ENCODE measurements around the gene SERPINB5.
"Not testable (repeated sequence)": the region's sequence is repeated elsewhere in the genome, so short reads cannot be mapped to it uniquely, and the experiment has no call there.

Gene SERPINB5, protein sequence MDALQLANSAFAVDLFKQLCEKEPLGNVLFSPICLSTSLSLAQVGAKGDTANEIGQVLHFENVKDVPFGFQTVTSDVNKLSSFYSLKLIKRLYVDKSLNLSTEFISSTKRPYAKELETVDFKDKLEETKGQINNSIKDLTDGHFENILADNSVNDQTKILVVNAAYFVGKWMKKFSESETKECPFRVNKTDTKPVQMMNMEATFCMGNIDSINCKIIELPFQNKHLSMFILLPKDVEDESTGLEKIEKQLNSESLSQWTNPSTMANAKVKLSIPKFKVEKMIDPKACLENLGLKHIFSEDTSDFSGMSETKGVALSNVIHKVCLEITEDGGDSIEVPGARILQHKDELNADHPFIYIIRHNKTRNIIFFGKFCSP

DNA sequence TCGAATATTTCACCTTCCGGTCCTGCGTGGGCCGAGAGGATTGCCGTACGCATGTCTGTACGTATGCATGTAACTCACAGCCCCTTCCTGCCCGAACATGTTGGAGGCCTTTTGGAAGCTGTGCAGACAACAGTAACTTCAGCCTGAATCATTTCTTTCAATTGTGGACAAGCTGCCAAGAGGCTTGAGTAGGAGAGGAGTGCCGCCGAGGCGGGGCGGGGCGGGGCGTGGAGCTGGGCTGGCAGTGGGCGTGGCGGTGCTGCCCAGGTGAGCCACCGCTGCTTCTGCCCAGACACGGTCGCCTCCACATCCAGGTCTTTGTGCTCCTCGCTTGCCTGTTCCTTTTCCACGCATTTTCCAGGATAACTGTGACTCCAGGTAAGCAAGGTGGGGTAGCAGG is at the start of gene SERPINB5:
TSS of gene SERPINB5 (plus strand) at position 291 of the 400 bp plus-strand sequence. CDS start 7,471 bp downstream, outside the sequence.
- no peak for DNase-seq

DNA sequence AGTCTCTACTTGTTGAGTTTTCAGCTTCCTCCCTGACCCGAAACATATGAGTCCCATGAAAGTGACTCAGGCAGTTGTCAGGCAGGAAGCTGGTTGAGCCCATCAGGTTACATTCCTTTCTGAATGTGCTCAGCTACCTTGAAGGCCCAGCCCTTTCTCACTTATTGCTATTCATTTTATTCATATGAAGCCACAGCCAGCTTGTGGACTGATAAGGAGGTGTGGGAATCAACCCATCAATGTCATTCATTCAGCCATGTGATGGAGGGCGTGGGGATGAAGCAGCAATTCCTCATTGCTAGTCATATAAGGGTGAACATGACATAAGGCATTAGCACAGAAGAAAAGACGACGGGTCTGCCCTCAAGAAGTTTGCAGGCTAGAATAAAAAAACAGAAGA is 49.2 kb upstream of the SERPINB5 start:
- DNase-seq, result no peak

DNA sequence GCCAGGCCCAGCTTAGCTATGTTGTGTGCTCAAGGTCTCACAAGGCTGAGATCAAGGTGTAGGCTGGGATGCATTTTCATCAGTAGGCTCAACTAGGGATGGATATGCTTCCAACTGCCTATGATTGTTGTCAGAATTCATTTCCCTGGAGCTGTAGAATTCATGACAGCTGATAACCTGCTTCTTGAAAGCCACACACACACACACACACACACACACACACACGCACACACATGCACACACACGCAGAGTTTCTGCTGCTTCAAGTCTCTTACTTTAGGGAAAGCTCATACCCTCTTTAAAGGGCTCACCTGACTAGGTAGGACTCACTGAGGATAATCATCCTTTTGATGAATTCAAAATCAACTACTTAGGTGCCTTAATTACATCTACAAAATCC is 46.2 kb upstream of the SERPINB5 start:
- DNase-seq, result no peak

DNA sequence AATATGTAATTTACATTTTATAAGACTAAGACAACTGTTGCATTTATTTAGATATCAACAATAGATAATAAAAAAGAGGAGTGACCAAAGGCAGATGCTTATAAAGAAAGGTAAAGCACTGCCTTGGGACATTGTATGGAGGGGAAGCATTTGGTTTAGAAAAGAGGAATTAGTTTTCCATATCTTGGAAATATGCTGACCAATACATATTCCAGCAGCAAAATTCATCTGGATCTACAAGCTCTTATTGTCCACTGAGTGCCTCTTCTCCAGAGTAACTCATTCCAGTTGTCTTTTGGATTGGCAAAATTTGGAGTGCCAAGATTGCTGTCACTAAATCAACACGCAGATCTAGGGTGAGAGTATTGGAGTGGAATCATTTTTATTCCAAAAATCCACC is 45.6 kb upstream of the SERPINB5 start:
- no peak for DNase-seq

DNA sequence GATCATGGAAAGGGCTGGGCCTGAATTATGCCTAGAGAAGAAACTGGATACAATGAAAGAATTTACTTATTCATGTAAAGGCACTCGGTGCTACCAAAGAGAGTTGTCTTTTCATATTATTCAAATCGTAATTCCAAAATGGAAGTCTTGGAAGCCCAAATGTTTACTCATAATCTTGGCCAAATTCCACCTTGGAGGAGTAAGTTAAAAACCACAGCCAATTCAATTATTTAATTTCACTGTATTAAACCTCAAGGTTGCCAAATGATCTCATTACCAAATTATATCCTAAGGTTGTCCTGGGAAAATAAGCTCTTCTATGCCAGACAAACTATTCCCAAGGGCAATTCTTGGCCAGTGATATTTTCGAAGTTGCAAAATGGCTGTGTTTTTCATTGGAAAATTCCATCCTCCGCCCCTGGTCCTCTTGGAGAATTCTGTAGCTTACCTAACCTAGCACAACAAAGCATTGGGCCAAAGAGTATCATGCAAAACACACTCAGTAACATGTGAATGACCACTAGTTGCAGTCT is 43.4 kb upstream of the SERPINB5 start:
- DNase-seq, result no peak

DNA sequence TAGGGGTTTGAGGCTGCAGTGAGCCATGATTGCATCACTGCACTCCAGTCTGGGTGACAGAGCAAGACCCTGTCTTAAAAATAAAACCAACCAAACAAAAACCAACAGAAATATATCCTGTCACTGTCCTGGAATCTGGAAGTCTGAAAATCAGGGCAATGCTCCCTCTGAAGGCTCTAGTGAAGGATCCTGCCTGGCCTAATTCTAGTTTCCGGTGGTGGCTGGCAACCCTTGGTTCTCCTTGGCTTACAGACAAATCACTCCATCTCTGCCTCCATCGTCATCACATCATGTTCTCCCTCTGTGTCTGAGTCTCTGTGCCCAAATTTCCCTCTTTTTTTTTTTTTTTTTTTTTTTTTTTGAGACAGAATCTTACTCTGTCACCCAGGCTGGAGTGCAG is 38.6 kb upstream of the SERPINB5 start:
- DNase-seq, result no peak

DNA sequence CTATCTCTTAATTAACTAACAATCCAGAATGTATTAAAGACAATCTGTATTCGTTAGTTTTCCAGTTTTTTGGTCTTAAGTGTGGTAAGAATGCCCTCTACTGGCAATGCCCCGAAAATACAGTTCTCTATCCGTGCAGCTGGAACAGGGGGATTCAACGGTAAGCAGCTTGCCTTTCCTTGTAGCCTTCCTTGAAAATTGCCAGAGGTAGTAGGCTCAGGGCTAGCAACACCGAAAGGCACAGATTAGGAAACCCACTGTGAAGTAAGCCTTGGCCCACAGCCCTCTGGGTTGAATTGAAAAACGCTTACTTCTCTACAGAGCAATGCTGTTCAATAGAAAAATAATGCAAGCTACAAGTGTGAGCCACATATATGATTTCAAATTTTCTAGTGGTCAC is 37.4 kb upstream of the SERPINB5 start:
- DNase-seq, result peak; percentile 21 to 36

DNA sequence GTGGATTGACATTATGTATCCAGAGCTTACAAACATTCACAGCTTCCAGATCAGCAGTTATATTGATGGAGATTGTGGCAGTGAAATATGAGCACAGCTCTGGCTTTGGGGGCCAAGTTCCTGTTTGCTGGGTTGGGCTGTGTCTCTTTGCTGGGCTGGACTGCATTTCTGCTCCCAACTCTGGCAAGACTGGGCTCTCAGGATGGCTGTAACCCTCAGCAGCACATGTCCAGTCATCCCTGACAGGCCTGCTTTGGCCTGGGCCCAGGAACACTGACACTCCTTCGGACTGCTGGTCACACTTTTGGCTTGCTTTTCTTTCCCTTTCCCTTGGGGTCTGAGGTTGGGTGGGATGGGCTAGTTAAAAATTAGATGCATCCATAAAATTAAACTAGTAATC is 36.5 kb upstream of the SERPINB5 start:
- no peak for DNase-seq

DNA sequence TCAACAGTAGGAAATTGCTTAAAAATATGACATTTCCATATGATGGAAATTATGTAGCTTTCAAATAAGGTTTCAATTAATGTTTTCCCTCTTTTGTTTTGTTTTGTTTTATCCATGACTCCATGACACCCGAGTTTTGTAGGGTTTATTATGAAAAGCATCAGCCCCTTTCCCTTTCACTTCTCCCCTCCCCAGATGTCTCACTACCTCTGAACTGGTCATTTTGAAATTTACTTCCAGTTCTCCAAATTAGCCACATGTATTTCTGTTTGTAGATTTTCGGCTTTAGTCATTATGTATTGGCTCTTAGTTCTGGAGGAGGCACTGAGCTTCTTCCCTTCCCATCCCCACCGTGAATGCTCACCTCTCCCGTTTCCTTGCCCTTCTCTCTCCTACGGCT is 35.9 kb upstream of the SERPINB5 start:
- no peak for DNase-seq

DNA sequence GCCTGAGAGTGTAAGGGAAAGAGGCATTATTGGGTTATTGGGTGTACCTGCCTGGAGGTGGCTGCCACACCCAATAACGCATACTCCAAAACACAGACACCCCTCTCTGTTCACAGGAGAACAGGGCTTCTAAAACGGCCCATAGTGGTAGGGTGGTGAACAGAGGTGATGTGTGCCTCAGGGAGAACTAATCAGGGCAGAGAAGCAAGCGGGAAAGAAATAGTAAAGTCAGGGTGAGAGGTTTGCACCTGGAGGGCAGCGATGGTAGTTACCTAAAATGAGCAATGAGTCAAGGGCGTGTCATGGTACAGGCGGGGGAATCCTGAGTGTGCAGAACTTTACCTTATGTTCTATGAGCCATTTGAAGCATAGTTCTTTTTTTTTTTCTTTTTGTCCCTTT is 32.9 kb upstream of the SERPINB5 start:
- no peak for DNase-seq

DNA sequence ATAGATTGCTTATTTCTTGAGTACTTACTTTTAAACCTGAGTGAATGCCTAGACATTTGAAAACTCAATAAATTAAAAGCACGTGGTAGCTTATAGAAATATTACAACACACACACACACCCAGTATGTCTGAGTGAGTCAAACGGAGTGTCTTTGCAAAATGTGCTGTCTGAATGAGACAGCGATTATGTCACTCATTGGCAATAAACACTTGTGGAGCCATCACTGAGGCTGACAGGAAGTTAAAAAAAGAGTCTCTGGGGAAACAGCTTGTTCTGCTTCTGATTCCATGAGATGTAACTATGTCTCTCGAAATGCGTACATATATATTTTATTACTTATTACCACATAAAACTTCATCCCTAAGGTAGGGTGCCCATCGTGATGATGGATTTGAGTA is 32.2 kb upstream of the SERPINB5 start:
- DNase-seq, result no peak

DNA sequence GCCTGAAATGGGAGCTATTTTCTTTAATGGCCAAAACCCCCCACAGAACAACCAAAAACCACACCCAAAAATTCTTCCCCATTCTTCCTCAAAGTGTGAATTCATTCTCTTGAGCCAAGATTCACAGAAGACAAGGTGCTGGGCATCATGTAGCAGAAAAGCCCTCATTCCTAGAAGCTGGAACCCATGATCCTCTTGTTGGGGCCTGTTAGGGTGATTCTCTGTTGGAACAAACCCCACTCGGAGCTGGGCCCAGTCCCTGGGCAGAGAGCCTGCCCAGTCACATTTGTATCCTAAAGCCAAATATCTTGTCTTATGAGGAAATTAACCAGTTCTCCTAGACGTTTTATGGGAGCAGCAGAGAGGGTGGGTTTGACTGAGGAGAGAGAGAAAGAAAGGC is 31.7 kb upstream of the SERPINB5 start:
- DNase-seq, result no peak

DNA sequence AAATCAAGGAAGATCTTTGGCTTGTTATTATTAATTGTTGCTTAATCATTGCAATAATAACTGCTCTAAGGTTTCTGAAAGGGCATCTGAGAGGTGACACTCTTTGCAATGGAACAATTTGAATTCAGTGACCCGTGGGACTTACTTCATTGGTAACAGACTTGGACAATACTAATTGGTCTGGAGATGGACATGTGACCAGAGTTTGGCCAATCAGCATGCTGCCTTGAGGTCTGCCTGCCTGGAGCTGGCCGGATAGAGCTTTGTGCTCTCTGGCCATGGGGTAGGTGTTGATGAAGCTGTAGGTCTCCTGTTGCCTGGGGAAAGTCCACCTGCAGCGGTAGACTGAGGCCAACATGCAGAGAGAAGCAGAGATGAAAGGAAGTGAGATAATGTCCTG is 30.5 kb upstream of the SERPINB5 start:
- DNase-seq, result no peak

DNA sequence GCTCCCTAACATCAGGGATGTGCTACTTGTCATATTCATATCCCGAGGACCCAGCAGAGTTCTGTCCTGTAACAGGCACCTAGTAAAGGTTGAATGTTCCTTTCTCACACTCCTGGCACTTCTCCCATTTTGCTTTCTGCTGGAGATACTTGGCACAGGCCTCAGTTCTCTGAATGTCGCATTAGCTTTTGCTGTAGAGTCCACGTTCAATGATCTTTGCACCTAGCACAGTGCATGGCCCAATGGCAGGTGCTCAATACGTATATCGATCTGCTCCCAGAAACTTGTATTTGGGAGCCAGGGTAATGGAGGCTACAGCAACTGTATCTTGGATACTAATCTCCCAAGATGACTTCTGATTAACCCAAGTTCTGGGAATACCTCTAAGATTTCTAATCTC is 29.7 kb upstream of the SERPINB5 start:
- DNase-seq, result no peak

DNA sequence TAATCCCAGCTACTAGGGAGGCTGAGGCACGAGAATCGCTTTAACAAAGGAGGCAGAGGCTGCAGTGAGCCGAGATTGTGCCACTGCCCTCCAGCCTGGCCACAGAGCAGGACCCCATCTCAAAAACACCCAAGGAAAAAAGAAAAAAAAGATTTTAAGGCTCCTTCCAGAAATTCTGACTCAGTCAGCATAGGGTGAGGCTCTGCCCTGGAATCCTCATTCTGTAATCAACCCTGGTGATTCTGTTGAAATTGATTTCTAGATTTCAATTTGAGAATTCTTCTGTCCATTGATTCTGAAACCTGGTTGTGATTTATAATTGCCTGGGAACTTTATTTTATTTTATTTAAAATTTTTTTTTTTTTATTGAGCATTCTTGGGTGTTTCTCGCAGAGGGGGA is 27.3 kb upstream of the SERPINB5 start:
- DNase-seq, result no peak

DNA sequence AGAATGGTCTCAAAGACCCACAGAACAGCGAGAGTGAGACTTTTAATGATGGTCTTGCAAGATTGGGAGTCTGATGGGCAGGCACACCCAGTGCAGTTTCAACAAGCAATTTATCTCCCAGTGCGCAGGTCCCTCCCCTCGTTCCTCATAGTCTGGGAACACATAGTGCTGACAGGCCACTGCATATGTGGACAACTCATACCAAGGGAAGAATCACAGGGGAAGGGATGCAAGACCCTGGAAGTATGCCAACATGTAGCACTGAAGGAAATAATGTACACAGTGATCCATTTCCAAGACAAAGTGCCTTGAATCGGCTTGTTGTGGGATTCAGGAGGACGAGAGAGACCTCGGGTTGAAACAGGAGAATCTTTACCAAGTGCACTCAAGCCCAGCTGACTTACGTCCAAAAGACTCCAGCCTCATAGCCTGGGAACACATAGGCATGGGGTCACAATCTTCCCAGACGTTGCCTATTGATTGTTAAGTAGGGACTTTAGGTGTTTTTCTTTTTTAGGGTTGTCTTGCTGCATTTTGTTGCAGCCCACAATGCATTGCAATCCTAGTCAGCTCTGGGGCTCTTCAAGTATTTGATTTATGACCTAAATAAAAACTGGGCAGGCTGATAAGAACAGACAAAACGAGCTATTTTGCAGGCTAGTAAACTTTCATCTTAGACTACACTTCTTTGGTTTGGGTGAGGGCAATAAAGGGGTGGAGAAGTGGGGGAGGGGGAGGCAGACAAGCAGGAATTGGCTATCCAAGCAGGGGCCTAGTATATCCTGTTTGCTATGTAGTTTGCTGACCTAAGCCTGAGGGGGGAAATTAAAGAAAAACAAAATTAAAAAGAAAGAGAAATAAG is 24.7 kb upstream of the SERPINB5 start:
- DNase-seq, result no peak

DNA sequence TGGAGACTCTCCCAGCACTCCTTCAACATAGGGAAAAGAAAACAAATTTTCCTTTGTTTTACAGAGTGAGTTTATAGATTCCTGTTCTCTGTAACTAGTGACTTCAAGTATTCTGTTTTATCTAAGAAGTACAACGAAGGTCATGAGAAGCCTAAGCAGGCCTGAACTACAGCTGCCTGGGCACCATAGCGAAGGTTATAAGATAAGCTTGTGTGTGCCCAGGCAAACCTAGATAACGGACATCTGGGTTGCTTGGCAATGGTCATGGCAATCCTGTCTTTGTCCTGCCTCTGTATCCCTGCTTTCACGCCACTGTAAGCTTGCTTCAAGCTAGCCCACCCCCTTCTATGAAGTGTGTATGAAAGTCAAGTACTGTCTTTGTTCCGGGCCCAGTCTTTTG is 24.0 kb upstream of the SERPINB5 start:
- not testable (repeated sequence) for DNase-seq

DNA sequence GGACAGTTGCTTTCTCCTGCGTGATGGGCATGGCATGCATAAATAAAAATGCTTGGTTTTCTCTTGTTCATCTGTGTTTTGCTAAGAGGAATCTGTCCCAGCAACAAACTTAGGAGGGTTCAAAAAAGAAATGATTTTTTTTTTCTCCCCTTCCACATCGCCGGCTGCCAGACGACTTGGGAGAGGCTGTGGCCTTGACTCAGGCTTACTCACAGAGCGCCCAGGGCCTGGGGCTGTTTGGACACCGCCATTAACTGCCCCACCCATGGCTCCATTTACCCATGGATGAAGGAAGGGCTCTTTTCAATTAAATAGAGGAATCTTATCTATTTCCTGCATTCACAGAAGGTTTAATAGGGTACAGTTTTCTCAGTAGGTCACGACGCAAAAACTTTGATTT is 22.3 kb upstream of the SERPINB5 start:
- no peak for DNase-seq

DNA sequence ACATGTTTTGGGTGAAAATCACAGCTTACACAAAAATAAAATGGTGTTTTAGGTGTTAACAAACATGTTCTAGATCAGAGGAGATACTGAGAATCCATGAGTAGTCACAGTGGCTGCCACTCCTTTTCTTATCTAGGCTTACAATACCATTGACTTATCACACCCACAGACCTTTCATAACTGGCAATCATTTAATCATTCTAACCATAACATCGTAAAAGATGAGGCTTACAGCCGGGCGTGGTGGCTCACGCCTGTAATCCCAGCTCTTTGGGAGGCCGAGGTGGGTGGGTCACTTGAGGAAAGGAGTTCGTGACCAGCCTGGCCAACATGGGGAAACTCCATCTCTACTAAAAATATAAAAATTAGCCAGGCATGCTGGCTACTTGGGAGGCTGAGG is 18.8 kb upstream of the SERPINB5 start:
- DNase-seq, result no peak

DNA sequence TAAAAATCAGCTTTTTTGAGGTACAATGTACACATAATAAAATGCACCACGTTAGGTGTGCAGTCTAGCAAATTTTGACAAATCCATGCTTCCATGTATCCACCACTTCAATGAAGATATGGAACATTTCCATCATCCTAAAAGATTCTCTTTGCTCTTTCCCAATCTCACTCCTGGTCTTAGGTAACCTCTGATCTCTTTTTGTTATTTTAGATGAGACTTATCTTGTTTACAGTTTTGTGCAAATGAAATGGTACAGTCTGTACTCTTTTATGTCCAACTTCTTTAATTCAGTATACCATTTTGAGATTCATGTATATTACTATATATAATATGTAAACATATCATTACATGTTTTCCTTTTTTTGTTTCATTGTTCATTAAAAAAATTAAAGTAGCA is 16.3 kb upstream of the SERPINB5 start:
- DNase-seq, result no peak

DNA sequence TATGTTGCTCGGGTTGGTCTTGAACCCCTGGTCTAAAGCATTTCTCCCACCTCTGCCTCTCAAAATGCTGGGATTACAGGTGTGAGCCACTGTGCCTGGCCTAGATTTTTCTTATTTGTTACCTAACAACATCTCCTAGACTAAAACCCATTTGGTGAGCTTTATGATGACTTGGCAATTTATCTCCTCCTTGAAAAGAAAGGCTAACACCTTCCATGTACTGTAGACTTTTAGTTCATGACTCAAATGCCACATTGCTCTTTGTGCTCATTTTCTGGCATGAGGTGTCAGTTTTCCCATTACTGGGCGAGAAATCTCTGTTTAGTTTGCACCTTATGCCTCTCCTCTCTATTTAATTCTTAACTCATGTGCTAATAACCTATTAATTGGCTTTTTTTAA is 12.3 kb upstream of the SERPINB5 start:
- DNase-seq, result no peak

DNA sequence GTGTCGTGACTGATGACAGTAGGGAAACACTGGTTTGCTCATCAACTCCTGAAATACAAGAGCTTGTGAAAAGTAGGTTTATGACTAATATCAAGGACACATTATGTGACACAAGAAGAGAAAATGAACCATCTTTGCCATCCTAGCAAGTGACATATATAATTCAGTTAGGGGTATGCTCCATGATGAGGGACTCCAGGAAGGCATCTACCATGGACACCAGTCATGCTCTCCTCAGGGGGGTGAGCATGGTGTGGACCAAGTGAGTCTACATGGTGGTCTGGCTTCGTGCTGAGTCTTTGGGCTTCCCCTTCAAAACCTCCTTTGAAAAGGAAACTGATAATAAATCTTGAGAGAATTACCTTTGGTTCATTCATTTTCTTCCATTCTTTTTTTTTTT is 11.7 kb upstream of the SERPINB5 start:
- no peak for DNase-seq

DNA sequence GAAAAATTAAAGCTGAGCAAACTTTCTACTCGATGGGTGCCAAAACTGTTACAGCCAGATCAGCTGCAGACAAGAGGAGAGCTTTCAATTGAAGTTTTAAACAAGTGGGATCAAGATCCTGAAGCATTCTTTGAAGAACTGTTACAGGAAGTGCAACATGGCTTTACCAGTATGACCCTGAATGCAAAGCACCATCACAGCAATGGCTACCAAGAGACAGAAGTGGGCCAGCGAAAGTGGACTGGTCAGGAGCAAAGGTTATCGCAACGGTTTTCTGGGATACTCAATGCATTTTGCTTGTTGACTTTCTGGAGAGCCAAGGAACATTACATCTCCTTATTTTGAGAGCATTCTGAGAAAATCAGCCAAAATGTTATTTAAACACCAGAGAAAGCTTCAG is 9.1 kb upstream of the SERPINB5 start:
- no peak for DNase-seq

DNA sequence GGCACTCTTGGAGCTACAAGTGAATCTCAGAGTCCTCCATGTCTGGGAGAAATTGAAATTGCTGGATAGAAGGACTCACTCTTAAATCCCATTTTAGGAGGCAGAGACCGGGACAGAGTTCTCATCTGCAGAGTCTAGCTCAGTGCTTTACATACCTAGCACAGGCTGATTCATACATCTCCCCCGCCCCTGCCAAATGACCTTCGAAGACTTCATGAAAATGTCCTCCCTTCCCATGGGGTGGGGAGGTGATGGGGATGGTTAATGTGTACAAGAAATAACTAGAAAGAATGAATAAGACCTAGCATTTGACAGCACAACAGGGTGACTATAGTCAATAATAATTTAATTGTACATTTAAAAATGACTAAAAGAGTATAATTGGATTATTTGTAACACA is 8.2 kb upstream of the SERPINB5 start:
- no peak for DNase-seq

All from activated CD4-positive, alpha-beta T cell treated with anti-CD3 and anti-CD28 coated beads, Interleukin-2, amount 50 U/mL, for 4 hours (primary cell).